Islet precursor cell (in vitro differentiated cells): ENCODE results near the gene WWOX.

Source experiments
- DNase-seq: peaks from one replicate; pipeline ENCODE4 v3.0.0-alpha.2; 2018

Gene WWOX

DNA sequence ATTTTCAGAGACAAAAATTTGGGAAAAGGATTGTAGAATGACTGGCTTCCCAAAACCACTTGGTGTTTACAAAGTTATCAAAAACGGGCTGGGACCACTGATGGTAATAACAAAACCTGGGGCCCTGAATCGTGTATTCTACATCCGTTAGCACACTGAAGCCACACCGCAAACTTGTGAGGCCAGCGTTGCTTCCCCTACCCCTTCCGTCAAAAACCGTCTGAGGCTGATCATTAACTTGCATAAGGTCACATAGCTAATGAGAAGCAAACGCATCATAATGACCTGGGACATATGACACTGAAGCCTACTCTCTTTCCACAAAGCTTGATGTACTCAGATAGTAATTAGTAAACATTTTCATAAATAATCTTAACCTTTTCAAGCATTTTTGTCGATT is 796.8 kb downstream of the WWOX start:
- DNase-seq, result no peak

DNA sequence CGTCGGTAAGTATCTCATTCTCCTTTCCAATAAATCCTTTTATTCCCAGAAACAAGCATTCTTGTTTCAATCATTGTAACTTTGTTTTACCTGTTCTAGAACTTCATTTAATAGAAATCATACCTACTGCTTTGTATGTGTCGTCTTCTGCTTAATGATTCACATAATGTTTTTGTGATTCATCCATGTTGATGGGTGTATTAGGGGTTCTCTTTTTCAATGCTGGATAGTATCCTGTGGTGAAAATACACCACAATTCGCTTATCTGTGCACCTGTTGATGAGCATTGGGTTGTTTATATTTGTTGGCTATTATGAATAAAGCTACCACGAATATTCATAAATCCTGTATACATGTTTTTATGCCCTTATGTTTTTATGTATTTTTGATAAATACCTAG is 797.8 kb downstream of the WWOX start:
- DNase-seq, result no peak

DNA sequence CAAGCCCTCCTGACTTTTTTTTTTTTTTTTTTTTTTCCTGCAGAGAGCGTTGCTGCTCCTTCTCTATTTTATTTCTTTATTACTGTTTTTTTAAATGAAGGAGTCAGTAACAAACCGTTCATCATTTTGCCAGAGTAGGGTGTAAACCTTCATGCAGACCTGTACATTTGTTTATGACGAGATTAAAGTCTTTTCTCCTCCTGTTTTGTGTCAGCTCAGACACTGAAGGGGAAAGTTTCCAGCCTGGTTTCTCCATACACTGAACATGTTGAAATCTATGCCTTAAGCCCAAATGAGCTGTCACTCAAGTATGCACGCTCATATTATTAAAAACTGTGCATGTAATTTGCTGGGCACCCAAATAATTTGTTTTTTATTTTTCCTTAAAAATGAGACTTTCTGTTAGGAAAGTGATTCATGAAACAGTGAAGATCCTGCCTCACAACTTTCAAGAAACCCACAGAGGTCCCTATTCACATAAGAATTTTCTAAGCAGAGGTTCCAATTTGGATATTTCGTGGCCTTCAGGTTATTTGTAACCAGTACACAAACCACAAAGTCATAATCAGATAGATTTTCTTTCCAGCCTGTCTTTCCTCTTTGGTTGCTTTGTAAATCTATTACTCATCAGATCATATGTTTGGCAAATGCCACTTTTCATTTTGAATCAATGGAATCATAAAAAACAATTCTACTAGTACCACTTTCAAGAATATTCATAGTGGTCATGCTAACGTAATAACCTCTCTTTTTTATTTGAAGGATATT is 800.8 kb downstream of the WWOX start:
- no peak for DNase-seq

DNA sequence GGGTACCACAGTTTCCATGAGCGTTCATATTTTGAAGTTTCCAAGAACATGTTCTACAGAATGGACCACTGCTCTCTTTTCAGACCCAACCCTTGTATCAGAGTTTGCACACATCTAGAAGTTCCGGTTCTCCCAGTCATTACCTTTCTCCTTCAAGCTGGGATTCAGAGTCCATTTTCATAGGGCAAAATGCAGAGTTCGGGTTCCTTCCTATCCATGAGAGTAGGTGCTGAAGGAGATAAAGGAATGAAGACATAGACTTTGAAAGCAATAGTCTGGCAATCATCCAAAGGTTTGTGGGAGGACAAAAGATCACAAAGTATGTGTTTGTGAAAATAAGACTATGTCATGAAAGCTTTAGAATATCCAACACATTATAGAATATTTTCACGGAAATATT is 801.5 kb downstream of the WWOX start:
- no peak for DNase-seq

DNA sequence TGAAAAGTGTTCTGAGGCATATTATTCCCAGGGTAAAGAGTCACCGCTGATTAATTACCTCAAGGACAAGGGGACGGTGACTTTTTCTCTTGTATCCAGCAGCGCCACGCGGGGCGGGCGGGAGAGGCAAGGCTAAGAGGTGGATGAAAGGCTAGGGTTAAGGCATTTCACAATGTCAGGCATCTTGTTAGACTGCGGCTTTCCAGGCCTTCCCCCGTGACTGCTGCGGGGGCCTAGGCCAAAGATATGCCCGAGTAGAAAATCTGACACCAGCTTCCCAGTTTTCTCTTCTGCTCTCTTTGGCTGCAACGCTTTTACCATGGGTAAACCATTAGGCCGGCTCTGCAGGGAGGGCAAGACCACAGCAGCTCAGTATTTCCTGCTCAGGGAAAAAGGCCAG is 802.9 kb downstream of the WWOX start:
- no peak for DNase-seq

DNA sequence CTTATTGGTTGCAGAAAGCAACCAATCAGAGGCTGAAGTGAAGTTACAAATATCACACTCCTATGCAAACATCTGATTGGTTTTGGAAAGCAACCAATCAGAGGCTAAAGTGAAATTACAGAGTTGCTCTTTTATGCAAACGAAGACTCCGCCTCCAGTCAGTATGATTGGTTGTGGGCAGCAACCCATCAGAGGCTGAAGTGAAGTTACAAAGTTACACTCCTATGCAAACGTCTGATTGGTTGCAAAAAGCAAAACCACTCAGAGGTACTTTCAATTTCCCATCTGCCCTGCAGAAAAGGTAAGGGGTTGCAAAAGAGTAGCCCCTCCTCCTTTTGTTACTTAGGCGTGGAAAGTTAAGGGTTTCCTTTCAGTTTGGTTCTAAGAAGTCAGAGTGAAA is 803.8 kb downstream of the WWOX start:
- DNase-seq, result no peak

DNA sequence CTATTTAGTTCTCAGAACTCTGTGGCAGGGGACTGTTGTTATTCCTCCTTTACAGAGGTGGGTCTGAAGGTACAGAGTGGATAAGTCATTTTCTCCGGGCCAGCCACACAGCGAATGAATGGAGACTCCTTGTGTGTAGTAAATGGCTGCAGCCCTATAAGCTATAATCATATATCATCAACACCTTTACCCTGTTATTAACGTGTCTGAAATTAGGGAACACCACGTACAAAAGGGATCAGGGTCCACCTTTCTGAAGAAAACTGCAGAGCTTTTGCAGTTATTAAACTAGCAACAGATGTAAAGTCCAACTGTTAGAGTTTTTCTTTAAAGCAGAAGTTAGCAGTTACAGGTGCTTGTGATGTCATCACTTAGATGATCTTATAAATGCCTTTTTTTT is 804.4 kb downstream of the WWOX start:
- no peak for DNase-seq

DNA sequence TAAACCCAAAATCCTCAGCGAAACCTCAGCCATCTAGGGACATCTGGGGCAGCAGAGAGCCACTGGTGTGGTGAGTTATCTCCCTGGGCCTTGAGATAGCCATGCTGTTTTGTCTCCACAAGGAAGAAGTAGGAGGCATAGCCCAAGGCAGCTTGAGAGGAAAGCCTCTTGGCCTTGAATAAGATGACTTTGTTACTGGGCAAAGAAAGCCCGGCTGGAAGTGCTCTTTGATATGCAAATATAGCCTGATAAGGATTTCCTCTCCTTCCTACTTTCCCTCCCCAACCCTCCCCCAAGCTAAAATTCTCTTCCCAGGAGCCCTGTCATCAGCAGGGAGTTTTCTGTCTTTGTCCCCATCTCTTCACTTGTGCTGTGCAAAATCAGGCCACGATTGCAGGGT is 806.7 kb downstream of the WWOX start:
- DNase-seq, result peak; percentile 54

DNA sequence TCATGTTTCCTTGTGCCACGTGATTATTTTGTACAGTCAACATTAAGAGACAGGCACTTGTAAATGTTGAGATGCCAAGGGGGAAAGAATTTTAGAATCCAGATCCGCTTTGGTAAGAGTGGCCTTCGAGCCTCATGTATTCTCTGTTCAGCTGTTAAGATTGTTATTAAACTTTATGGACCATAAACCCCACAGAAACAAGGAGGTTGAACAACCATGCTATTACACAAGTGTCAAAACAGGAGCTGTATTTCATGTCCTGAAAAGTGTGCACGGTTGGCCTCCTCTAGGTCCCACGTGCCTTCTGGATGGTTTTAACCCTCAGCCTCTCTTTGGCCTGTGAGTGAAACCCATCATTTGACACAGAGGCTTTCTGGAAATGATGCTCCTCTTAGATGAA is 809.8 kb downstream of the WWOX start:
- DNase-seq, result no peak

DNA sequence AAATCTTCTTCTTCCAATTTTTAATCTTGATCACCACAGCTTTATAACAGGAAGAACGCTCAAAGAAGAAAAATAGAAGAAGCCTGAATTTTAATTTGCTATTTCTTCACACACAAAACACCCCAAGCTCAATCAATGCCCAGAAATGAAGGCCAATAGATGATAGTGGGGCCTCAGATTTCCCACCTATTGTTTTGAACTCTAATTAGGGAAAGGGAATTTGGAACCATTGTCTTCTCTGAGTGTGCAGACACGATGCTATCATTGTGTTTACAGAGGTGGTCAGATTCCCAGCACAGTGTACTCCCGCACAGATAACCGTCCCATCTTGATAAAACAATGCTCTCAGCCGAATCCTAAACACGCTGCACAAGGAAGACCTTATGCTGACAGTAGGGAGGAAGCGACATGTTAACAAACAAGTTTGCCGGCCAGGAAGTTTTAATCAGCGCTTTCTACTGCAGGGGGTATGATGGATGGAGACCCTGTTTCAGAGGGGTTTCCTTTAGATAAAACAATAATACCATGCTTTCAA is 816.4 kb downstream of the WWOX start:
- no peak for DNase-seq

DNA sequence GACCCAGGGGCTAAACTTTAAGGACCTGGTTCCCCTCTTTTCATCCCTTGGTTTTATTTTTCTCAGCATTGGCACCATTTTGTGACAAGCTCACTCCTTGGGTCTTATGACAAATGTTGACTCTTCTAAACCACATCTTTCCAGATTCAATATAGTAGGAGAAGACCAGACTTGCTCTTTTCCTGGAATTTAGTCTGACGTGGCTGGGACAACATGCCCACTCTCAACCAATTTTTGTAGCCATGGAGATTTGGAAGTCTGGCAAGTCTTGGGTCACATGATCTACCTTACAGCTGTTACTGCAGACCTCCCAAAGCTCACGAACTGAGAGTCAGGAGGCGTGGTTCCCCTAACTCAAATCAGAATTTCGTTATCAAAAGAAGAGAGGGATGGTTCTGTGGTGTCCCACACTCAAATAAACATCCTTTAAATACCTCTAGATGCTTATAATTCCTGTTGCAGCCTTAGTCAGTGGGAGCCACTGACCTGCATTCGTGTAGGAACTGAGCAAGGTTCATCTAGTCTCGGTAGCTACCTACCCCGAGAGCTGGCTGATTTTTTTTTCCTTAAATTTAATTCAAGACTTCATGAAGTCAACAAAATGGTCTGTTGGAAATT is 817.6 kb downstream of the WWOX start:
- DNase-seq, result no peak

DNA sequence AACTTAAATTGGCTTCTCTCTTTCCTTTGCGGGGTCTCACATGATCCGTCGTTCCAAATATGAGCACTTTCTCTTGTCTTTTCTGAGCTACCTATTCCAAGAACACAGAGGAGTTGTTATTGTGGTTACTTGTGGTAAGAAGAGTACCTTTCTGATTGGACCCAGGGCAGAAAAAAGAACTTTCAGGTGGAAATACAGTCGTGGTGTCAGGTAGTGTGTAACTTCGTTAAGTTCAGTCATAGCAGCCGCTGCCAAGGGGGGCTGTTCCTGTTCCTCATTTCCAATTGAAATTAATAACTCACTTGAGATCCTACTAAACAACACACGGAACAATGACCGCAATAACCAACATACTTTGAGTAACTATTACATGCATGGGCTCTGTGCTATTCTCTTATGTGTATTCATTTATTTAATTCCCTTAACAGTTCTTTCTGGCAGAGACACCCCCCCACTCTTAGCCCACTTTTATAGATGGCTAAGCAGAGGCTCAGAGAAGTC is 819.4 kb downstream of the WWOX start:
- no peak for DNase-seq

DNA sequence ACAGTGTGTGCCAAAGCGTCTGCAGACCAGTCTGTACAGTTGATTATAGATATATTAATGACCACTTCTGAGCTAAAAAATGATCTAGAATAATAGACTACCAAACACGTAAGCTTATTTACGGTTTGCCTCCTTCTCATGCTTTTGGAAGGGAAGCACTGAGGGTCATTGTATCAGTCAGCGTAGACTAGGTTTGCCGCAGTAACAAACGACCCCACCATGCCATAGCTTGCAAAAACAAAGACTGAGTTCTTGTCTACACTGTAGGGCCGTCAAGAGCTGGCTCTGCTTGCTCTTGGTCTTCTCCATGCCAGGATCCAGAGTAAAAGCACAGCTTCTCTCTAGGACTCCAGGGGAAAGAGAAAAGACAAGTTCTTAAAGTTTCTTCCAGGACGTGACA is 820.4 kb downstream of the WWOX start:
- DNase-seq, result no peak

DNA sequence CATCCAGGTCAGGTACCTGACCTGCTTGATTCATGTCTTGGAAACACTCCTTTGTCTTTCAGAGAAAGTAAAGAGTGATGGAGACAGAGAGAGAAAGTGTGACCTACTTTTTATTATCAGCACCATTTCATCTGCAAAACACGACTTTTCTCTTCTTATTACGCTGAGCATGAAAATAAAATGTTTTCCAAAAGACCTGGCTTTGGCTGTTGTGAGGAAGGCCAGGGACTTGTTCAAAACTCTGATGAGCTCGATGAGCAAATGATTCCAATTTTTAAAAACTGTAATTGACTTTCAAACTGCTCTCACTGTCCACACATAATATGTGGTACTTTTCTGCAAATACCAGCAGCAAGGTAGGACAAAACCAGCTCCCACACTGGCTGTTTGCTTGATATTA is 821.2 kb downstream of the WWOX start:
- no peak for DNase-seq

DNA sequence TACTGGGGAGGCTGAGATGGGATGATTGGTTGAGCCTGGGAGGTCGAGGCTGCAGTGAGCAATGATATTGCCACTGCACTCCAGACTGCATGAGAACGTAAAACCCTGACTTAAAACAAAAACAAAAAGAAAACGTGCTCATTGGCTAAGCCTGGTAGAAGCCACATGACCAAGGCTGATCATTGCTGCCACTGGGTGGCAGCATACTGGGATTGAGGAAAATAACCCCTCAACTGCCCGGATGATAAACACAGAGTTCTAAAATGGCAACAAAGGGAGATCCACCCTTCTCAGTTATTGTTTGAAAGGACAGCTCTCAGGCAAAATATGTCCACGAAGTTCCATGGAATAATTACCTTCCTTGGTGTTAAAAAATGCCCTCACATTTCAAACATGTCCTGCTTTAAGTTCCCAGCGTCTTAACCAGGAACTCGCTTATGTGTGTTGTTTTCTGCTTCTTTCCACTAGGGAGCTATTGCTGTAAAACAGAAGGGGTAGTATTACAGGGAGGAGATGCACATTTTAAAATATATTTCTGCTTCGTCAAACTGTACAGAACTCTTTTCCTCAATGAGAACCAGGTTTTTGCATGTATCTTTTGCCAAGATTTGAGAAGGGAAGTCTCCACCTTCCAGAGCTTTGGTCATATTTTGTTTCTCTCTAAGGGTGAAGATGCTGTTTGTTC is 825.8 kb downstream of the WWOX start:
- peak; percentile 57 for DNase-seq

DNA sequence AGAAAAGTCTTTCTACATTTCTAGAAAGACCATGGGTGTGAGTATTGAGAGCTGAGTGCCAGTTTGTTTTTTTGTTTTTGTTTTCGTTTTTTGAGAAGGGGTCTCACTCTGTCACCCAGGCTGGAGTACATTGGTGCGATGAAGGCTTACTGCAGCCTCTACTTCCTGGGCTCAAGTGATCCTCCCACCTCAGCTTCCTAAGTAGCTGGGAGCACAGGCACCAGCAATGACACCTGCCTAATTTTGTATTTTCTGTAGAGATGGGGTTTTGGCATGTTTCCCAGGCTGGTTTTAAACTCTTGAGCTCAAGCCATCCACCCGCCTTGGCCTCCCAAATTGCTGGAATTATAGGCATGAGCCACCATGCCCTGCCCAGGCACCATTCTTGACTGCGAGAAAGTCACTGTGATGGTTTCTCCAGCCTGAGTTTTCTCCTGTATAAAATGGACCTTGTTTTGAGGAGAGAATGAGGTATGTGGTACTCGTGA is 827.3 kb downstream of the WWOX start:
- DNase-seq, result peak; percentile 15

DNA sequence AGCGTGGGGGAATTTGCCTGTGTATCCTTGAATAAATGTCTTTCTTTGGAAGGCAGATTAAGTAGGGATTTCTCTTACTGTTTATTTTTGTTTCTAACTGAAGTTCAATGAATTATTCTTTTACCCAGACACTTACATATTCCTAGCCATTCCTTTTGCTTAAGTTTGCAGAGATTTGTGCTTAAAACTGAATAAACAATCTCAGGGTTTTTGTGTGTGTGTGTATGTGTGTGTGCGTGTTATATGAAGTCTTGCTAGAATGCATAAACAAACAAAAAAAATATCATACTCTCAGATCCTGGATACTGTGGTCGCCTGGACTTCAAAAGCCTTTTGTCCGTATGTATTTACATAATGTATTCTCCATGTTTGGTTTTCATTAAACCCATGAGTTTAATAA is 828.3 kb downstream of the WWOX start:
- no peak for DNase-seq

DNA sequence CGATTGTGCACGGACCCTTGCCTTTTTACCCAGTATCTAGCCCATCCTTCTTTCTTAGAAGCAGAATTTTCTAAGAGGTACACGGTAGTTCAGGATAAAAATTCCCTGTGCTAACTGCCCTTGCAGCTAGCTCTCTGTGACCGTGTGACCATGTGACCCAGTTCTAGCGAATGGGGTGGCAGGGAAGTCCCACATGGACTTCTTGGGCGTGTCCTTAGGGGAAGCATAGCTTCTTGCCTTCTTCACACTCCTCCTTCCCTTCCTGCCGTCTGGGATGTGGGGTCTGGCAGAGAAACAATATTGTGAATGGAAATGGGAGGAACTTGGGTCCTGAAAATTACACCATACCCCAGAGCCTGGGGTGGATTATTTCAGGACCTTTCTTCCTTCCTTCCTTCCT is 830.4 kb downstream of the WWOX start:
- DNase-seq, result no peak

DNA sequence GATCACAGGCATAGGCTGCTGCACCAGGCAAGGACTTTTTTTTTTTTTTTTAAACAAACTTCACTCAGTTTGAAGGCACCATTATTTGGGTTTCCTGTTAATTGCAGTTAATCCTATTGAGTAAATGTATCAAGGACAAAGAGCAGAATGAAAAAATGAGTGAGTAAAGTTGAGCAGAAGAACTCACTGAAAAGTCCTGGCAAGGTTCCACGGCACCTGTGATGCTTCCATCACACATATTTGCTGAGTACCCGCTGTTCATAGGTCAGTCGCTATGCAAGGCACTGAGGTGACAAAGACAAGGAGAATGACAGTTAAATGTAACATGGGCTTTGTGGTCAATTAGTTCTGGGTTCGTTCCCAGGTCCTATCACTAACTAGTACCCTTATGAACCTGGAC is 831.1 kb downstream of the WWOX start:
- DNase-seq, result no peak

DNA sequence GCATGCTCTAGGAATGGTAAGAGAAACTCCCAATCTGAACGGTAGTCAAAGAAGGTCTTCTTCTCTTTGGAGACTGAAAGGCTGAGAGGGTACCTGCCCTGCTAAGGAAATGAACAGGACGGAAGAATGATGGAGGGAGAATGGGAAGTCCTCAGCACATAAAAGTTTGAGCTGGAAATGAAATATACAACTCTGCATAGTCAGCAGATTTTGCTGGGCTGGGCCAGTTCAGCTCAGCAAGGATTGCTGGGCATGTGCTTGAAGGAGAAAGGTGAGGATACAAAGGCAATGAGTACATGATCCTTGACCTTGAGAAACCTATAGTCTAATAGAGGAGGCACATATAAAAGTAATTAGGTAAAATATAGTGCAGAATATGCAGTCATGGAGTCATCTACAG is 831.8 kb downstream of the WWOX start:
- no peak for DNase-seq

DNA sequence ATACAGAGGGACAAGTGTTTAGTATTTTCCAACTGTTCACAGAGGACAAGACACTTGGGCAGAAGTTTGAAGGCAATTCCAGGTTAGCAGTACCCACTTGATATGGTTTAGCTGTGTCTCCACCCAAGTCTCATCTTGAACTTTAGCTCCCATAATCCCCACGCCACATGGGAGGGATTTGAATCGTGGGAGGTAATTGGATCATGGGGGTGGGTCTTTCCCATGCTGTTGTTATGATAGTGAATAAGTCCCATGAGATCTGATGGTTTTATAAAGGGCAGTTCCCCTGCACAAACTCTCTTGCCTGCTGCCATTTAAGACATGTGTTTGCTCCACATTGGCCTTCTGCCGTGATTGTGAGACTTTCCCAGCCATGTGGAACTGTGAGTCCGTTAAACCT is 832.2 kb downstream of the WWOX start:
- no peak for DNase-seq

DNA sequence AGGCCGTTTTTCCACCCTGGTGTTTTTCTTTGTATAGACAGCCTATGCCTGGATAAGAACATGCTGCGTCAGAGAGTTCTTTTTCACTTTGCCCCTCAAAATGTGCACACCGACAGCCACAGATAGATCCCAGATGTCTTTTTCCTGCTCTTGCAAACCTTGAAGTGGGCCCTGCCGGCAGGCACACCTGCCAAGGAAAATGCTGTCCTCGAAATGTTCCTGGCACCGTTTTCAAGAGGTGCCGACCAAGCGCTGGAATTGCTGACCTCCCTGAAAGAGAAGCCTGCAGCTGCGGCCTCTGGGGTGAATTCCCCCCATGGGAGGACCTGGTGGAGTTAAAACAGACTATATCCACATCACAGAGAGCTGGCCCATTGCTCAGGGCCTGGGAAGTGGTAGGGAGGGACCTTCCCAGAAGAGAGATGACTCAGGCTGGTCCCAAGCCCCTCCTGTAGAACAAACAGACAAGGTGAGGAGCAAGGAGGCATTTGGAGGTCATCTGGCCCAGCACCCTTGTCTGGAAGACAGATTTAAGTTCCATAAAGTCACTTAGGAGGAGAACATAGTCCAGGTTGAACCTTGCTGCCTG is 833.0 kb downstream of the WWOX start:
- peak; percentile 64 for DNase-seq

DNA sequence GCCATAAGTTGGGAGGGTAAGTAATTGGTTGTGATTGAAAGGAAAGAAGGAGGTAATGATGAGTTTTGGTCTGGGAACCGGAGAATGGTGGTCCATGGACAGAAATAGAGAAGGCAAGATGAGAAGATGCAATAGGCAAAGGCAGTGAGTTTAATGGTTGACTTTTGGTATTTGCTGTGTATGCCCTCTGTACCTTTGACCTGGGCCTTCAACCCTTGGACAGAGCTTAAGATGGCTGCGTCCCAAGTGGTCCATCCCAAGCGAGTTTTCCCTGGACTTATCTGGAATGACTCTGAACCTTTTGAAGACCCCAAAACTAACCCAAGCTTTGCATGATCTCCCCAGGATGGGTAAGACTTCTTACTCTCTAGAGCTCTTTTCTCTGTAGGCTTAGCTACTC is 836.6 kb downstream of the WWOX start:
- no peak for DNase-seq
